ENCODE data around the gene CMSS1. TPM values are rescaled to one million over a fixed set of nuclear protein-coding genes. Genes with fewer than 3 reads are reported as not detected.

Gene CMSS1
- total RNA-seq, 1 donor from 2014 or later, result 17.3 TPM

- peaks cover 16% of the 10 kb centered on the region for H3K4me1 ChIP-seq
- no peak for ATAC-seq
- H3K9me3 ChIP-seq, result peaks cover 15% of the 10 kb centered on the region
- intact Hi-C loops (cut with DNase I), result no loop called here
- H3K36me3 ChIP-seq, result no peaks in the 10 kb centered on the region
- H3K27ac ChIP-seq, result no peak overlapping the region
- no peak for DNase-seq
- no peak overlapping the region for H3K4me3 ChIP-seq
- H3K27me3 ChIP-seq (ENCODE audit: low read depth), result no peaks in the 10 kb centered on the region
- no peak for TF ChIP-seq CTCF (IDR thresholded peaks at IDR 0.05)
These were observed 341.9 kb downstream of the CMSS1 start for GRCh38 chr3:100159331-100160153.

- Histone ChIP-seq H3K4me1 (peaks cover 16% of the 10 kb centered on the region), H3K27ac (no peak overlapping the region), H3K4me3 (no peak overlapping the region), H3K36me3 (no peaks in the 10 kb centered on the region), H3K27me3 (ENCODE audit: low read depth) (no peaks in the 10 kb centered on the region), H3K9me3 (peaks cover 6% of the 10 kb centered on the region)
- TF ChIP-seq CTCF (IDR thresholded peaks at IDR 0.05), result no peak
- intact Hi-C loops (cut with DNase I), result no loop called here
- ATAC-seq, result no peak
- no peak for DNase-seq
These were observed 342.9 kb downstream of the CMSS1 start for GRCh38 chr3:100160521-100160920.

- Histone ChIP-seq H3K4me3 (no peak overlapping the region), H3K9me3 (no peaks in the 10 kb centered on the region), H3K27ac (no peak overlapping the region), H3K27me3 (ENCODE audit: low read depth) (no peaks in the 10 kb centered on the region), H3K36me3 (no peaks in the 10 kb centered on the region), H3K4me1 (peaks cover 16% of the 10 kb centered on the region)
- DNase-seq (no peak), ATAC-seq (no peak)
- intact Hi-C loops (cut with DNase I), result no loop called here
- no peak for TF ChIP-seq CTCF (IDR thresholded peaks at IDR 0.05)
These were observed 346.1 kb downstream of the CMSS1 start for GRCh38 chr3:100163787-100164186.

- TF ChIP-seq CTCF (IDR thresholded peaks at IDR 0.05), result no peak
- Histone ChIP-seq H3K9me3 (no peaks in the 10 kb centered on the region), H3K27me3 (ENCODE audit: low read depth) (no peaks in the 10 kb centered on the region), H3K4me1 (peaks cover 8% of the 10 kb centered on the region), H3K27ac (no peak overlapping the region), H3K36me3 (no peaks in the 10 kb centered on the region), H3K4me3 (no peak overlapping the region)
- ATAC-seq (no peak), DNase-seq (no peak)
- intact Hi-C loops (cut with DNase I), result no loop called here
These were observed 347.1 kb downstream of the CMSS1 start for GRCh38 chr3:100164743-100165142.

GRCh38 chr3:100165926-100166550, 348.4 kb downstream of the CMSS1 start:
- intact Hi-C loops (cut with DNase I), result no loop called here
- no peak for DNase-seq
- no peaks in the 10 kb centered on the region for H3K27me3 ChIP-seq (ENCODE audit: low read depth)
- H3K4me1 ChIP-seq, result no peaks in the 10 kb centered on the region
- no peak for TF ChIP-seq CTCF (IDR thresholded peaks at IDR 0.05)
- H3K36me3 ChIP-seq, result no peaks in the 10 kb centered on the region
- no peaks in the 10 kb centered on the region for H3K9me3 ChIP-seq
- H3K27ac ChIP-seq, result no peak overlapping the region
- H3K4me3 ChIP-seq, result no peak overlapping the region
- no peak for ATAC-seq

All from lower lobe of right lung (tissue), 2 donors.